Stimulated activated CD8-positive, alpha-beta memory T cell treated with anti-CD3 and anti-CD28 coated beads, Interleukin-4, amount 100 ng/mL, for 48 hours (primary cell): Measurements from ENCODE around the gene DARS1.
"Not testable (repeated sequence)": the region's sequence is repeated elsewhere in the genome, so short reads cannot be mapped to it uniquely, and the experiment has no call there.

ENCODE experiments used
- DNase-seq: peaks from one replicate; pipeline ENCODE4 v3.0.0-alpha.2; 2020

DARS1 gene

GRCh38 chr2:135975702-135976101 lies 9.7 kb downstream of the DARS1 start:
- DNase-seq, result no peak

GRCh38 chr2:135974036-135974435 lies 11.4 kb downstream of the DARS1 start:
- DNase-seq, result no peak

- DNase-seq, result no peak
Observed at GRCh38 chr2:135969655-135970387, 15.6 kb downstream of the DARS1 start.

GRCh38 chr2:135965756-135966155 lies 19.7 kb downstream of the DARS1 start:
- no peak for DNase-seq

GRCh38 chr2:135964404-135964803 lies 21.0 kb downstream of the DARS1 start:
- not testable (repeated sequence) for DNase-seq

- DNase-seq, result no peak
Observed at GRCh38 chr2:135963841-135964240, 21.6 kb downstream of the DARS1 start.

GRCh38 chr2:135962366-135963123 lies 22.9 kb downstream of the DARS1 start:
- no peak for DNase-seq

GRCh38 chr2:135960656-135961551 lies 24.5 kb downstream of the DARS1 start:
- no peak for DNase-seq

GRCh38 chr2:135960150-135960549 lies 25.3 kb downstream of the DARS1 start:
- no peak for DNase-seq

- not testable (repeated sequence) for DNase-seq
Observed at GRCh38 chr2:135958927-135959326, 26.5 kb downstream of the DARS1 start.

GRCh38 chr2:135954020-135954601 lies 31.3 kb downstream of the DARS1 start:
- no peak for DNase-seq

- no peak for DNase-seq
Observed at GRCh38 chr2:135952891-135953290, 32.5 kb downstream of the DARS1 start.

- no peak for DNase-seq
Observed at GRCh38 chr2:135951041-135951583, 34.3 kb downstream of the DARS1 start.

GRCh38 chr2:135949451-135950234 lies 35.8 kb downstream of the DARS1 start:
- DNase-seq, result no peak

- no peak for DNase-seq
Observed at GRCh38 chr2:135948642-135949355, 36.6 kb downstream of the DARS1 start.

GRCh38 chr2:135948141-135948540 lies 37.3 kb downstream of the DARS1 start:
- DNase-seq, result no peak

GRCh38 chr2:135947483-135947882 lies 37.9 kb downstream of the DARS1 start:
- DNase-seq, result no peak

GRCh38 chr2:135945526-135945925 lies 39.9 kb downstream of the DARS1 start:
- no peak for DNase-seq

- no peak for DNase-seq
Observed at GRCh38 chr2:135944625-135945024, 40.8 kb downstream of the DARS1 start.

- DNase-seq, result no peak
Observed at GRCh38 chr2:135942936-135943688, 42.3 kb downstream of the DARS1 start.
